DND-41 (cell line): ENCODE measurements around the gene OPCML.

Source experiments
- ATAC-seq: fragments of 200-7000 bp; cut with Tn5 transposase; 3 replicates; pipeline ENCODE4 v1.9.1; 2021; ENCODE audit warnings: low read depth; ENCODE audit not compliant: insufficient read depth
- DNase-seq: peaks from one replicate; pipeline ENCODE4 v3.0.0-alpha.2; 2020
- H2AFZ ChIP-seq: 2 replicates; pipeline ENCODE4 v1.6.0; 2012; ENCODE audit warnings: low read depth, low read length
- H3K27ac ChIP-seq: 2 replicates; pipeline ENCODE4 v1.5.1; 2012; ENCODE audit warnings: low read length, inconsistent platforms
- H3K27me3 ChIP-seq: fragments of 200-600 bp; sonication (generic); 2 replicates; pipeline ENCODE4 v1.6.0; 2012; ENCODE audit warnings: low read length, mild to moderate bottlenecking, inconsistent platforms; ENCODE audit not compliant: insufficient read depth, poor library complexity
- H3K36me3 ChIP-seq: 2 replicates; pipeline ENCODE4 v1.5.1; 2012; ENCODE audit warnings: low read length, inconsistent platforms; ENCODE audit not compliant: insufficient read depth
- H3K4me1 ChIP-seq: 2 replicates; pipeline ENCODE4 v1.5.1; 2012; ENCODE audit warnings: mild to moderate bottlenecking, low read length; ENCODE audit not compliant: insufficient read depth
- H3K4me2 ChIP-seq: 2 replicates; pipeline ENCODE4 v1.6.0; 2012; ENCODE audit warnings: mild to moderate bottlenecking, moderate library complexity, low read length, inconsistent platforms; ENCODE audit not compliant: insufficient read depth
- H3K4me3 ChIP-seq, 2 experiments: fragments of 200-600 bp in 1 of 2; shearing (Covaris generic) in 1 of 2; 2 replicates each; pipeline ENCODE4 v1.5.1; 2012 to 2016; ENCODE audit warnings: inconsistent platforms in 2 of 2, low read length in 2 of 2, mild to moderate bottlenecking in 2 of 2, low read depth in 1 of 2, moderate library complexity in 1 of 2
- H3K79me2 ChIP-seq: 2 replicates; pipeline ENCODE4 v1.6.0; 2012; ENCODE audit warnings: low read length, inconsistent platforms; ENCODE audit not compliant: insufficient read depth
- H3K9ac ChIP-seq: 2 replicates; pipeline ENCODE4 v1.6.0; 2012; ENCODE audit warnings: low read depth, mild to moderate bottlenecking, inconsistent platforms, low read length, moderate library complexity
- H3K9me3 ChIP-seq: 2 replicates; pipeline ENCODE4 v1.5.1; 2012; ENCODE audit warnings: low read length, moderate library complexity, mild to moderate bottlenecking, inconsistent platforms; ENCODE audit not compliant: insufficient read depth, severe bottlenecking
- H4K20me1 ChIP-seq: 2 replicates; pipeline ENCODE4 v1.6.0; 2012; ENCODE audit warnings: low read length; ENCODE audit not compliant: insufficient read depth
- CTCF ChIP-seq: IDR thresholded peaks from 2 replicates; pipeline ENCODE4 v1.5.1; 2012; ENCODE audit warnings: borderline replicate concordance, low read length, moderate library complexity, mild to moderate bottlenecking; ENCODE audit not compliant: poor library complexity, severe bottlenecking; ENCODE audit errors: extremely low read depth
- EZH2 ChIP-seq: IDR thresholded peaks from 3 replicates; pipeline ENCODE4 v1.6.1; 2012; ENCODE audit warnings: borderline replicate concordance, low read depth, mild to moderate bottlenecking, moderate library complexity, low read length, inconsistent platforms; ENCODE audit not compliant: severe bottlenecking

The OPCML gene

GRCh38 chr11:133331031-133331430 lies 201.3 kb downstream of the OPCML start:
- Histone ChIP-seq H2AFZ (no peak overlapping the region), H3K9me3 (no peaks in the 10 kb centered on the region), H3K27me3 (peaks cover 3% of the 10 kb centered on the region), H3K36me3 (no peaks in the 10 kb centered on the region), H3K4me1 (no peaks in the 10 kb centered on the region), H4K20me1 (no peaks in the 10 kb centered on the region; the same call in 1 of the 2 replicates), H3K79me2 (no peaks in the 10 kb centered on the region), H3K4me2 (no peak overlapping the region), H3K9ac (no peak overlapping the region), H3K4me3 (no peak overlapping the region), H3K27ac (no peak overlapping the region)
- ATAC-seq: no peak
- no peak for DNase-seq
- TF ChIP-seq CTCF (no peak), EZH2 (no peak)

- ATAC-seq (no peak), DNase-seq (no peak)
- no peak overlapping the region for H3K9ac ChIP-seq
- no peaks in the 10 kb centered on the region for H3K4me1 ChIP-seq
- no peaks in the 10 kb centered on the region; the same call in 1 of the 2 replicates for H4K20me1 ChIP-seq
- TF ChIP-seq CTCF: no peak
- H2AFZ ChIP-seq: no peak overlapping the region
- no peaks in the 10 kb centered on the region for H3K27me3 ChIP-seq
- no peaks in the 10 kb centered on the region for H3K36me3 ChIP-seq
- H3K9me3 ChIP-seq: no peaks in the 10 kb centered on the region
- no peaks in the 10 kb centered on the region for H3K79me2 ChIP-seq
- H3K4me2 ChIP-seq: no peak overlapping the region
- no peak overlapping the region for H3K27ac ChIP-seq
- no peak overlapping the region for H3K4me3 ChIP-seq
Measured at GRCh38 chr11:133326849-133327248, 205.5 kb downstream of the OPCML start.

- DNase-seq: no peak
- Histone ChIP-seq H3K9ac (no peak overlapping the region), H3K27ac (no peak overlapping the region), H3K4me1 (no peaks in the 10 kb centered on the region), H3K4me3 (no peak overlapping the region), H3K36me3 (no peaks in the 10 kb centered on the region), H3K9me3 (no peaks in the 10 kb centered on the region), H4K20me1 (no peaks in the 10 kb centered on the region; the same call in 1 of the 2 replicates), H3K27me3 (no peaks in the 10 kb centered on the region), H3K4me2 (no peak overlapping the region), H2AFZ (no peak overlapping the region), H3K79me2 (no peaks in the 10 kb centered on the region)
- no peak for TF ChIP-seq CTCF
- no peak for TF ChIP-seq EZH2
- no peak for ATAC-seq
Measured at GRCh38 chr11:133326332-133326731, 206.0 kb downstream of the OPCML start.

- ATAC-seq (no peak), DNase-seq (no peak)
- Histone ChIP-seq H3K4me2 (no peak overlapping the region), H3K27me3 (peaks cover 2% of the 10 kb centered on the region), H4K20me1 (no peaks in the 10 kb centered on the region; the same call in 1 of the 2 replicates), H3K36me3 (no peaks in the 10 kb centered on the region), H3K79me2 (no peaks in the 10 kb centered on the region), H3K4me3 (no peak overlapping the region), H3K27ac (no peak overlapping the region), H3K9me3 (no peaks in the 10 kb centered on the region), H2AFZ (no peak overlapping the region), H3K9ac (no peak overlapping the region), H3K4me1 (no peaks in the 10 kb centered on the region)
- TF ChIP-seq CTCF (no peak), EZH2 (no peak)
Measured at GRCh38 chr11:133325711-133326110, 206.6 kb downstream of the OPCML start.
